Stimulated activated CD8-positive, alpha-beta memory T cell treated with anti-CD3 and anti-CD28 coated beads, Interleukin-15, amount 100 ng/mL, for 48 hours (primary cell): ENCODE results near the gene TTYH2.

Source experiments
- DNase-seq, 2 donors: peaks; one replicate each; pipeline ENCODE4 v3.0.0-alpha.2; 2020; ENCODE audit warnings: low read depth in 2 of 2

Gene TTYH2

GRCh38 chr17:74194682-74195081, 18.7 kb upstream of the TTYH2 start:
- no peak for DNase-seq

GRCh38 chr17:74196541-74197317, 16.6 kb upstream of the TTYH2 start:
- DNase-seq, result no peak

- no peak for DNase-seq
Measured at GRCh38 chr17:74197801-74198200, 15.6 kb upstream of the TTYH2 start.

GRCh38 chr17:74198694-74199093, 14.7 kb upstream of the TTYH2 start:
- DNase-seq, result no peak

GRCh38 chr17:74199306-74200092, 13.9 kb upstream of the TTYH2 start:
- peak in 1 of 2 donors; percentile 57 for DNase-seq

- no peak for DNase-seq
Measured at GRCh38 chr17:74200112-74200511, 13.3 kb upstream of the TTYH2 start.

- DNase-seq, result no peak
Measured at GRCh38 chr17:74201250-74201649, 12.1 kb upstream of the TTYH2 start.

GRCh38 chr17:74201948-74202347, 11.4 kb upstream of the TTYH2 start:
- no peak for DNase-seq

GRCh38 chr17:74202938-74203337, 10.4 kb upstream of the TTYH2 start:
- DNase-seq, result no peak

GRCh38 chr17:74203439-74204240, 9.7 kb upstream of the TTYH2 start, which contains the start of gene RPL38:
Gene RPL38, plus strand, starts transcription at chr17:74203678. Its CDS starts 278 bp downstream, at chr17:74203956.
- peak; percentile 89 to 90 for DNase-seq

GRCh38 chr17:74204474-74204873, 8.9 kb upstream of the TTYH2 start:
- DNase-seq, result no peak

GRCh38 chr17:74205274-74205673, 8.1 kb upstream of the TTYH2 start:
- DNase-seq, result no peak

GRCh38 chr17:74206332-74206818, 7.0 kb upstream of the TTYH2 start:
- no peak for DNase-seq

- DNase-seq, result peak; percentile 52 to 58
Measured at GRCh38 chr17:74210191-74211140, 2.9 kb upstream of the TTYH2 start.

GRCh38 chr17:74211141-74211911, 2.0 kb upstream of the TTYH2 start:
- DNase-seq, result no peak

- no peak for DNase-seq
Measured at GRCh38 chr17:74211912-74212208, 1.5 kb upstream of the TTYH2 start.

- no peak for DNase-seq
Measured at GRCh38 chr17:74212209-74212912, 1.0 kb upstream of the TTYH2 start.

GRCh38 chr17:74213861-74214391, 555 bp downstream of the TTYH2 start:
- DNase-seq, result no peak
